Endothelial cell of umbilical vein (primary cell): Measurements from ENCODE around the gene PRELID3B. TPM values are rescaled to one million over a fixed set of nuclear protein-coding genes. Genes with fewer than 3 reads are reported as not detected.

Experiments
- BruUV-seq: library from RNA; stranded (reverse); fragments of 400-500 nt; replicated peaks from 2 replicates; lab custom pipeline; 2021; lab: Mats Ljungman, UMichigan
- CTCF ChIA-PET: fragments of 300-600, 350-600 bp; sonication (Branson Sonifier 250); formaldehyde crosslinking; loops from one replicate; lab custom pipeline; 2021; ENCODE audit warnings: antibody characterized with exemption, inconsistent platforms; lab: Charles Lee
- POLR2A ChIA-PET: fragments of 300-600, 350-600 bp; sonication (Branson Sonifier 250); formaldehyde crosslinking; loops from one replicate; lab custom pipeline; 2021; ENCODE audit warnings: antibody characterized with exemption, inconsistent platforms; lab: Charles Lee
- DNase-seq: peaks from one replicate; pipeline ENCODE4 v3.0.0-alpha.2; 2011; ENCODE audit warnings: low read depth, low spot score
- FAIRE-seq: peaks from 2 replicates; lab custom pipeline; 2011; peaks lifted over from hg19 to GRCh38; lab: Jason Lieb, UNC
- H2AFZ ChIP-seq: 2 replicates; pipeline ENCODE4 v1.6.0; 2012; ENCODE audit warnings: low read depth, low read length, control low read depth, inconsistent platforms
- H3K27ac ChIP-seq: 2 replicates; pipeline ENCODE4 v1.5.1; 2011; ENCODE audit warnings: low read depth, mild to moderate bottlenecking, control low read depth, low read length, moderate library complexity; ENCODE audit not compliant: insufficient read depth
- H3K27me3 ChIP-seq, 2 experiments: 2 replicates each; pipeline versions ENCODE4 v1.6.0 to v1.6.1; 2011; ENCODE audit warnings: low read length in 2 of 2, mixed read lengths in 1 of 2; ENCODE audit not compliant: control insufficient read depth in 2 of 2, insufficient read depth in 2 of 2
- H3K36me3 ChIP-seq, 2 experiments: 2 replicates in 1 of 2; 3 replicates in 1 of 2; pipeline ENCODE4 v1.5.1; 2011; ENCODE audit warnings: low read length in 2 of 2, mild to moderate bottlenecking in 1 of 2, moderate library complexity in 1 of 2; ENCODE audit not compliant: control insufficient read depth in 2 of 2, insufficient read depth in 2 of 2; ENCODE audit errors: extremely low read depth in 1 of 2
- H3K4me1 ChIP-seq: 3 replicates; pipeline ENCODE4 v1.5.1; 2011; ENCODE audit warnings: mild to moderate bottlenecking, low read length; ENCODE audit not compliant: control insufficient read depth, insufficient read depth; ENCODE audit errors: extremely low read depth
- H3K4me2 ChIP-seq: 2 replicates; pipeline ENCODE4 v1.6.1; 2011; ENCODE audit warnings: low read length, control low read depth, mixed read lengths; ENCODE audit not compliant: insufficient read depth
- H3K4me3 ChIP-seq, 3 experiments: fragments of 200-600 bp in 1 of 3; sonication (generic), shearing (Covaris generic) in 1 of 3; replicated peaks in 1 of 3; 2 replicates each; pipeline ENCODE4 v1.5.1; 2011 to 2016; ENCODE audit warnings: control low read depth in 3 of 3, low read length in 3 of 3, mild to moderate bottlenecking in 2 of 3, inconsistent platforms in 1 of 3, low read depth in 1 of 3, moderate library complexity in 1 of 3; ENCODE audit not compliant: insufficient read depth in 1 of 3
- H3K79me2 ChIP-seq: 2 replicates; pipeline ENCODE4 v1.6.0; 2012; ENCODE audit warnings: low read length, inconsistent platforms; ENCODE audit not compliant: control insufficient read depth, insufficient read depth
- H3K9ac ChIP-seq: replicated peaks from 2 replicates; pipeline ENCODE3; 2011; ENCODE audit warnings: low read length, control low read depth; ENCODE audit not compliant: insufficient read depth; ENCODE audit errors: extremely low read depth
- H3K9me1 ChIP-seq: replicated peaks from 3 replicates; pipeline ENCODE4 v1.6.0; 2011; ENCODE audit warnings: mild to moderate bottlenecking, low read length; ENCODE audit not compliant: control insufficient read depth, insufficient read depth; ENCODE audit errors: extremely low read depth
- H3K9me3 ChIP-seq: replicated peaks from 2 replicates; pipeline ENCODE4 v1.5.1; 2012; ENCODE audit warnings: low read length, inconsistent platforms; ENCODE audit not compliant: control insufficient read depth, insufficient read depth
- H4K20me1 ChIP-seq: replicated peaks from 2 replicates; pipeline ENCODE3; 2011; ENCODE audit warnings: mild to moderate bottlenecking, low read length; ENCODE audit not compliant: control insufficient read depth, insufficient read depth; ENCODE audit errors: extremely low read depth
- EZH2 ChIP-seq: IDR thresholded peaks from 2 replicates; pipeline ENCODE4 v1.6.1; 2012; ENCODE audit warnings: borderline replicate concordance, low read depth, mild to moderate bottlenecking, moderate library complexity, low read length, inconsistent platforms; ENCODE audit not compliant: severe bottlenecking
- FOS ChIP-seq: IDR thresholded peaks from 2 replicates; pipeline ENCODE4 v1.6.1; 2011; ENCODE audit warnings: mild to moderate bottlenecking, low read length, moderate library complexity, borderline replicate concordance; ENCODE audit not compliant: insufficient read depth
- GATA2 ChIP-seq: IDR thresholded peaks from 2 replicates; pipeline ENCODE4 v1.7.0; 2011; ENCODE audit warnings: low read depth, mild to moderate bottlenecking, moderate library complexity, mixed read lengths, low read length; ENCODE audit not compliant: insufficient read length, insufficient read depth
- JUN ChIP-seq: IDR thresholded peaks from 2 replicates; pipeline ENCODE4 v1.6.1; 2011; ENCODE audit warnings: borderline replicate concordance, low read depth; ENCODE audit not compliant: insufficient read length, insufficient read depth
- MYC ChIP-seq: IDR thresholded peaks from one replicate; pipeline ENCODE4 v1.6.1; 2011; ENCODE audit warnings: mild to moderate bottlenecking, low read depth, low read length
- POLR2A ChIP-seq: IDR thresholded peaks from 2 replicates; pipeline ENCODE4 v1.6.1; 2012; ENCODE audit warnings: low read depth, mild to moderate bottlenecking, control low read depth, low read length
- POLR2AphosphoS5 ChIP-seq: IDR thresholded peaks from 2 replicates; pipeline ENCODE4 v1.6.1; 2012; ENCODE audit warnings: low read depth, mild to moderate bottlenecking, control low read depth, low read length, moderate library complexity; ENCODE audit not compliant: insufficient read depth
- dilution Hi-C: fragments of 300-500 bp; cut with MboI; formaldehyde crosslinking; loops from one replicate; pipeline ENCODE4 v1.15.0; 2019; ENCODE audit warnings: low sequenced_read_pairs; ENCODE audit not compliant: extremely low pct_ligation_motif_present
- intact Hi-C: fragments of 100-400 bp; cut with micrococcal nuclease; formaldehyde crosslinking; loops from one replicate; pipeline ENCODE4 v1.10.0; 2022
- polyA plus RNA-seq, 4 experiments: library from polyadenylated mRNA; depleted of rRNA in 3 of 4; stranded (reverse) in 3 of 4; unstranded in 1 of 4; fragments of >200 nt; gene quantifications; 2 replicates each; pipeline versions ENCODE4 v1.2.1 to v1.2.3, GENCODE V29; 2011 to 2012; ENCODE audit warnings: missing spikeins in 1 of 4
- total RNA-seq: library from RNA; stranded (reverse); gene quantifications from 2 replicates; pipeline ENCODE4 v1.2.3, GENCODE V29; 2021
- TF ChIP-seq, protein P1 (sequence below): IDR thresholded peaks from 2 replicates; pipeline ENCODE4 v1.6.1; 2011; ENCODE audit not compliant: insufficient read depth, insufficient read length
- TF ChIP-seq, protein P2 (sequence below), 2 donors: IDR thresholded peaks; 1 replicate in 1 of 2; 2 replicates in 1 of 2; pipeline ENCODE4 v1.5.1; 2011; ENCODE audit warnings: low read length in 2 of 2, mild to moderate bottlenecking in 2 of 2, moderate library complexity in 2 of 2, control low read depth in 1 of 2, inconsistent platforms in 1 of 2, low read depth in 1 of 2; ENCODE audit not compliant: insufficient read depth in 1 of 2; ENCODE audit errors: extremely low read depth in 1 of 2

The PRELID3B gene
- total and polyA plus RNA-seq, 2 donors (not counting 3 experiments of a cell fraction or from before 2014, with no cell fraction given): 14.9 to 57.2 TPM

DNA sequence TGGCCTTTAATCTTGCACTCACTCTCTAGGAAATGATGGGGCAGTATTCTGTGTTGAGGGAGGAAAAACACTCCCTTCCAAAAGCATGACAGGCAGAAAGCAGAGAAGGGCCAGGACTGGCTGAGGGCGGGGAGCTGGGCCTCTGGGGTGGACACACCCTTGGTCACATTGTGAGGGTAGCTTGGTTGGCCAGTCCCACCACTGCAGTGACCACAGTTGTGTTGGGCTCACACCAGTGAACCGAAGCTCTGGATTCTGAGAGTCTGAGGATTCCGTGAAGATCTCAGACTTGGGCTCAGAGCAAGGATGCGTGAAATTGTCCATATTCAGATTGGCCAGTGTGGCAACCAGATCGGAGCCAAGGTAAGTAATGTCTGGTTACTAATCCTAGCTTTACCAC is 23.4 kb downstream of the PRELID3B start, which contains the start of gene TUBB1:
Gene TUBB1, plus strand, starts transcription at position 213 of the 400 bp plus-strand sequence. Its CDS starts 94 bp downstream, at position 307.
- Histone ChIP-seq H3K4me3 (no peak within 1 kb of the TSS), H3K36me3 (peaks cover 4 to 11% of the 10 kb centered on the region in 2 experiments), H3K27me3 (no peaks in the 10 kb centered on the region), H3K9ac (no peak within 1 kb of the TSS), H4K20me1 (no peaks in the 10 kb centered on the region), H3K4me1 (peaks cover 7% of the 10 kb centered on the region), H2AFZ (no peak within 1 kb of the TSS), H3K79me2 (peaks cover 4% of the 10 kb centered on the region), H3K9me3 (no peaks in the 10 kb centered on the region), H3K9me1 (no peaks in the 10 kb centered on the region), H3K27ac (no peak within 1 kb of the TSS), H3K4me2 (no peak within 1 kb of the TSS)
- DNase-seq (no peak), FAIRE-seq (no peak)
- CTCF ChIA-PET: interaction anchor here (1.2 kb wide), 1 partner anchor 9 kb away, joined by 5 read pairs; no protein-coding TSS in a partner anchor
- intact Hi-C loops: loop anchor here (10.0 kb wide), 2 partner anchors 364 to 926 kb away; partner anchors contain the start of genes FAM217B, PPP1R3D and STX16
- dilution Hi-C loops: no loop called here
- POLR2A ChIA-PET: no interaction called here
- TF ChIP-seq JUN (no peak), POLR2A (no peak), POLR2AphosphoS5 (no peak), EZH2 (no peak), FOS (no peak), MYC (no peak), GATA2 (no peak)
- TF ChIP-seq, protein P1, sequence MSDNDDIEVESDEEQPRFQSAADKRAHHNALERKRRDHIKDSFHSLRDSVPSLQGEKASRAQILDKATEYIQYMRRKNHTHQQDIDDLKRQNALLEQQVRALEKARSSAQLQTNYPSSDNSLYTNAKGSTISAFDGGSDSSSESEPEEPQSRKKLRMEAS: no peak
- TF ChIP-seq, protein P2, sequence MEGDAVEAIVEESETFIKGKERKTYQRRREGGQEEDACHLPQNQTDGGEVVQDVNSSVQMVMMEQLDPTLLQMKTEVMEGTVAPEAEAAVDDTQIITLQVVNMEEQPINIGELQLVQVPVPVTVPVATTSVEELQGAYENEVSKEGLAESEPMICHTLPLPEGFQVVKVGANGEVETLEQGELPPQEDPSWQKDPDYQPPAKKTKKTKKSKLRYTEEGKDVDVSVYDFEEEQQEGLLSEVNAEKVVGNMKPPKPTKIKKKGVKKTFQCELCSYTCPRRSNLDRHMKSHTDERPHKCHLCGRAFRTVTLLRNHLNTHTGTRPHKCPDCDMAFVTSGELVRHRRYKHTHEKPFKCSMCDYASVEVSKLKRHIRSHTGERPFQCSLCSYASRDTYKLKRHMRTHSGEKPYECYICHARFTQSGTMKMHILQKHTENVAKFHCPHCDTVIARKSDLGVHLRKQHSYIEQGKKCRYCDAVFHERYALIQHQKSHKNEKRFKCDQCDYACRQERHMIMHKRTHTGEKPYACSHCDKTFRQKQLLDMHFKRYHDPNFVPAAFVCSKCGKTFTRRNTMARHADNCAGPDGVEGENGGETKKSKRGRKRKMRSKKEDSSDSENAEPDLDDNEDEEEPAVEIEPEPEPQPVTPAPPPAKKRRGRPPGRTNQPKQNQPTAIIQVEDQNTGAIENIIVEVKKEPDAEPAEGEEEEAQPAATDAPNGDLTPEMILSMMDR (IDR thresholded peaks at IDR 0.05; ENCODE audit: extremely low read depth in 1 of 2, insufficient read depth in 1 of 2, low read depth in 1 of 2, low read length in 2 of 2): no peak
- BruUV-seq: no TSS peak
